ENCODE data around the gene NFIX.

NFIX gene

DNA sequence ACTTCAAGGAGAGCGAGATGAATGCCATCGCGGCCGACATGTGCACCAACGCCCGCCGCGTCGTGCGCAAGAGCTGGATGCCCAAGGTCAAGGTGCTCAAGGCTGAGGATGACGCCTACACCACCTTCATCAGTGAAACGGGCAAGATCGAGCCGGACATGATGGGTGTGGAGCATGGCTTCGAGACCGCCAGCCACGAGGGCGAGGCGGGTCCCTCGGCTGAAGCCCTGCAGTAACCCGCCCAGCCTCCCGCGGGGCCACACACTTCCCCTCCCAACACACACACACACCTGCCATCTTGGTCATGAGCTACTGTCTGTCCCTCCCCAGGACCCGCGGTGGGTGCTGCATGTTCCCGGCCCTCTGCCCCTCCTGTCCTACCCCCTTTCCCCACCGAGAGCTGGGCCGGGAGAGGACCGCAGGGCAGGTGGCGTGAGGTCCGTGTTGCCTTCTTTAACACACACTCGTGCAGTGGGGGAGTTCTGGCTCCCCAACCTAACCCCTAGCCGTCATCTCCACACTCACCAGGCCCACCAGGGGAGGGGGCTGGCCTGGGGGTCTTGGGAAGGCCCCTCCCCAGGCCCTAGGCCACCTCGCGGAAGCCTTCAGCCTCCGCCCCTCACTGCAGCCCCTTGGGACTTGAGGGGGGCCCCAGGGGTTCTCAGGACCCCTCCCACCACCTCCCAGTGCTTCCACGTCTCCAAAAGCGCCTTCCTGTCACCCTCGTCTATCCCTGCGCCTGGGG lies 143.1 kb downstream of the NFIX start:
- Histone ChIP-seq H3K9ac (ENCODE audit: low read depth, low read length) (no peak overlapping the region), H3K4me3 (ENCODE audit: low read depth in 1 of 2, low read length in 2 of 2) (no peak overlapping the region), H3K36me3 (ENCODE audit: insufficient read depth, low read length) (peaks cover 64% of the 10 kb centered on the region), H4K20me1 (ENCODE audit: insufficient read depth, low read length) (peaks cover 43% of the 10 kb centered on the region), H3K4me1 (ENCODE audit: insufficient read depth, low read length) (no peaks in the 10 kb centered on the region), H3K9me3 (ENCODE audit: insufficient read depth, low read length, severe bottlenecking) (no peaks in the 10 kb centered on the region), H3K27ac (ENCODE audit: low read length) (no peak overlapping the region), H3K79me2 (ENCODE audit: insufficient read depth, low read length) (peaks cover 14% of the 10 kb centered on the region), H2AFZ (ENCODE audit: low read depth, low read length) (no peak overlapping the region), H3K27me3 (ENCODE audit: insufficient read depth, low read length, poor library complexity) (no peaks in the 10 kb centered on the region), H3K4me2 (ENCODE audit: insufficient read depth, low read length) (no peak overlapping the region)
- no peak for DNase-seq
- ATAC-seq (ENCODE audit: insufficient read depth, low read depth) = no peak
- TF ChIP-seq, protein P1, sequence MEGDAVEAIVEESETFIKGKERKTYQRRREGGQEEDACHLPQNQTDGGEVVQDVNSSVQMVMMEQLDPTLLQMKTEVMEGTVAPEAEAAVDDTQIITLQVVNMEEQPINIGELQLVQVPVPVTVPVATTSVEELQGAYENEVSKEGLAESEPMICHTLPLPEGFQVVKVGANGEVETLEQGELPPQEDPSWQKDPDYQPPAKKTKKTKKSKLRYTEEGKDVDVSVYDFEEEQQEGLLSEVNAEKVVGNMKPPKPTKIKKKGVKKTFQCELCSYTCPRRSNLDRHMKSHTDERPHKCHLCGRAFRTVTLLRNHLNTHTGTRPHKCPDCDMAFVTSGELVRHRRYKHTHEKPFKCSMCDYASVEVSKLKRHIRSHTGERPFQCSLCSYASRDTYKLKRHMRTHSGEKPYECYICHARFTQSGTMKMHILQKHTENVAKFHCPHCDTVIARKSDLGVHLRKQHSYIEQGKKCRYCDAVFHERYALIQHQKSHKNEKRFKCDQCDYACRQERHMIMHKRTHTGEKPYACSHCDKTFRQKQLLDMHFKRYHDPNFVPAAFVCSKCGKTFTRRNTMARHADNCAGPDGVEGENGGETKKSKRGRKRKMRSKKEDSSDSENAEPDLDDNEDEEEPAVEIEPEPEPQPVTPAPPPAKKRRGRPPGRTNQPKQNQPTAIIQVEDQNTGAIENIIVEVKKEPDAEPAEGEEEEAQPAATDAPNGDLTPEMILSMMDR (IDR thresholded peaks at IDR 0.05; ENCODE audit: borderline replicate concordance, extremely low read depth, low read length, poor library complexity, severe bottlenecking) = no peak
- TF ChIP-seq EZH2 (IDR thresholded peaks at IDR 0.05; ENCODE audit: borderline replicate concordance, low read depth, low read length, severe bottlenecking) = no peak

DNA sequence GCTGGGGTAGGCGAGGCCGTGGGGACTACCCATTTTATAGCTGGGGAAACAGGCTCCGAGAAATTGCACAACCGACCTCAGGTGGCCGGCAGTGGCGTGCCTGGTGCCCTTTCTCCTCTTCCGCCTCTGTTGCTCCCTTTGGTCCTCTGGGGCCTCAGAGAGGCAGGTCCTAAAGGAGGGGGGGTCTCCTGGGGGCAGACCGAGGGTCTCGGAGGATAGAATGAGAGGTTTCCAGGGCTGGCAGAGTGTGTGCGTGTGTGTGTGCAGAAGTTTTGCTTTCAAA lies 143.6 kb downstream of the NFIX start:
- Histone ChIP-seq H3K9me3 (ENCODE audit: insufficient read depth, low read length, severe bottlenecking) (no peaks in the 10 kb centered on the region), H3K27ac (ENCODE audit: low read length) (no peak overlapping the region), H3K9ac (ENCODE audit: low read depth, low read length) (no peak overlapping the region), H3K79me2 (ENCODE audit: insufficient read depth, low read length) (peaks cover 10% of the 10 kb centered on the region; the same call in 1 of the 2 replicates), H4K20me1 (ENCODE audit: insufficient read depth, low read length) (peaks cover 40% of the 10 kb centered on the region), H3K4me1 (ENCODE audit: insufficient read depth, low read length) (no peaks in the 10 kb centered on the region), H3K36me3 (ENCODE audit: insufficient read depth, low read length) (peaks cover 61% of the 10 kb centered on the region), H3K4me3 (ENCODE audit: low read depth in 1 of 2, low read length in 2 of 2) (no peak overlapping the region), H2AFZ (ENCODE audit: low read depth, low read length) (no peak overlapping the region), H3K4me2 (ENCODE audit: insufficient read depth, low read length) (no peak overlapping the region), H3K27me3 (ENCODE audit: insufficient read depth, low read length, poor library complexity) (no peaks in the 10 kb centered on the region)
- TF ChIP-seq EZH2 (IDR thresholded peaks at IDR 0.05; ENCODE audit: borderline replicate concordance, low read depth, low read length, severe bottlenecking) = no peak
- TF ChIP-seq, protein P1 (IDR thresholded peaks at IDR 0.05; ENCODE audit: borderline replicate concordance, extremely low read depth, low read length, poor library complexity, severe bottlenecking) = no peak
- ATAC-seq (ENCODE audit: insufficient read depth, low read depth) = no peak
- DNase-seq = no peak

DNA sequence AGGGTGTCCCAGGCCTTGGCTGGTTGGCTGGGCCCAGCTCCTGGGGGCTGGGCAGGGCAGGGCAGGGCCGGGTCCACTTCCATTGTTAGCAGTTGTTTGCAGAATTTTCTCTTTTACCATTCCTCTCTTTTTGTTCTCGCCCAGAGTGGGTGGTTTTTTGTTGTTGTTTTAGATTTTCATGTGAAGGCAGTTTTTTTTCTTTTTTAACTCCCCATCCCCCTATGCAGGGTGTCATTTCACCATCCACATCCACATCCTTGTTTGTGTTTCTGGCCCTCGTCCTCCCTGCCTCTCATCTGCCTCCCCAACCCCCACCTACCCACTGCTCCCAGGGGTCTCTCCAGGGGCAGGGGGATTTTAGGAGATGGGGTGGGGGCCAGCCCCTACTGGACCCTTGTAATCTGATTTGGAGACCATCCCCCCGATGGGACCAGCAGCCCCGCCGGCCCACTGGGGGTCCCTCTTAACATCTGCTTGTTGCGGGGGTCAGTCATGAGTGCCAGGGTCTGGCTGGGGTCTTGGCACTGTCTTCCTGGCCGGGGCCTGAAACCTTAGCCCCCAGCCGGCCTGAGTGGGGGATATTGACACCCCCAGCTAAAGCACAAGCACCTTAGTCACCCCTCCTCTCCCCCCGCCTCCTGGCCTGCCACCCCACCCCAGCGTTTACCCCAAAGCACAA lies 144.5 kb downstream of the NFIX start:
- no peak for ATAC-seq (ENCODE audit: insufficient read depth, low read depth)
- no peak overlapping the region for H3K27ac ChIP-seq (ENCODE audit: low read length)

More for the DNA sequence above, 144.5 kb downstream of the NFIX start:
- Histone ChIP-seq H3K4me1 (ENCODE audit: insufficient read depth, low read length) (no peaks in the 10 kb centered on the region), H3K9ac (ENCODE audit: low read depth, low read length) (no peak overlapping the region), H3K79me2 (ENCODE audit: insufficient read depth, low read length) (peaks cover 1% of the 10 kb centered on the region; the same call in 1 of the 2 replicates), H3K9me3 (ENCODE audit: insufficient read depth, low read length, severe bottlenecking) (no peaks in the 10 kb centered on the region), H4K20me1 (ENCODE audit: insufficient read depth, low read length) (peaks cover 32% of the 10 kb centered on the region), H3K4me3 (ENCODE audit: low read depth in 1 of 2, low read length in 2 of 2) (no peak overlapping the region), H3K4me2 (ENCODE audit: insufficient read depth, low read length) (no peak overlapping the region), H2AFZ (ENCODE audit: low read depth, low read length) (no peak overlapping the region), H3K36me3 (ENCODE audit: insufficient read depth, low read length) (peaks cover 61% of the 10 kb centered on the region), H3K27me3 (ENCODE audit: insufficient read depth, low read length, poor library complexity) (no peaks in the 10 kb centered on the region)
- TF ChIP-seq EZH2 (IDR thresholded peaks at IDR 0.05; ENCODE audit: borderline replicate concordance, low read depth, low read length, severe bottlenecking) = no peak
- TF ChIP-seq, protein P1 (IDR thresholded peaks at IDR 0.05; ENCODE audit: borderline replicate concordance, extremely low read depth, low read length, poor library complexity, severe bottlenecking) = no peak
- DNase-seq = no peak
